ENCODE data around the gene MBD5. TPM values are rescaled to one million over a fixed set of nuclear protein-coding genes. Genes with fewer than 3 reads are reported as not detected.

MBD5 gene
- total RNA-seq, 1 experiment from 2014 or later = 33.7 TPM

DNA sequence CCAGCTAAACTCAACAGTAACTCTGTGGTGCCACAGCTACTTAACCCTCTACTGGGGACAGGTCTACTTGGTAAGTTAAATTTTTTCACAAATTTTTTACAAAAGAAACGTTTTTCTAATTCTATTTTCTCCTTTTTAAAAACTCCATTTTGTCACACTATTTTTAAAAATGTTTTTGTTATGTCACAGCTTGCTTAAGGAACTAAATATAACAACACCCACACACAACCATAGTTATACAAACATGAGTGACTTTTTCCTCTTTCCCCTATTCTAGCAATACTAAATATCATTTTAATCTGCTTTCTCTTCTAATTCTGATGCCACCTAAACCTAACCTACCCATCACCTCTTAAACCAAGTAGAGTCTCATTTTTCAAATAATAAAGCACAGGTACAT, 463.2 kb downstream of the MBD5 start:
- no peak overlapping the region for H3K27ac Mint-ChIP-seq
- no peaks in the 10 kb centered on the region for H3K36me3 Mint-ChIP-seq
- DNase-seq (ENCODE audit: low spot score) = no peak
- TF ChIP-seq GRHL2 (CRISPR knock-in tag; IDR thresholded peaks at IDR 0.05; ENCODE audit: insufficient replicate concordance, severe bottlenecking) = no peak
- TF ChIP-seq FOXP1 (CRISPR knock-in tag; IDR thresholded peaks at IDR 0.05; ENCODE audit: borderline replicate concordance) = no peak
- no peak for TF ChIP-seq ETV6 (CRISPR knock-in tag; IDR thresholded peaks at IDR 0.05)
- no peak for TF ChIP-seq RORB (CRISPR knock-in tag; IDR thresholded peaks at IDR 0.05)
- no peak for TF ChIP-seq JUN (CRISPR knock-in tag; IDR thresholded peaks at IDR 0.05)
- TF ChIP-seq, protein P1, sequence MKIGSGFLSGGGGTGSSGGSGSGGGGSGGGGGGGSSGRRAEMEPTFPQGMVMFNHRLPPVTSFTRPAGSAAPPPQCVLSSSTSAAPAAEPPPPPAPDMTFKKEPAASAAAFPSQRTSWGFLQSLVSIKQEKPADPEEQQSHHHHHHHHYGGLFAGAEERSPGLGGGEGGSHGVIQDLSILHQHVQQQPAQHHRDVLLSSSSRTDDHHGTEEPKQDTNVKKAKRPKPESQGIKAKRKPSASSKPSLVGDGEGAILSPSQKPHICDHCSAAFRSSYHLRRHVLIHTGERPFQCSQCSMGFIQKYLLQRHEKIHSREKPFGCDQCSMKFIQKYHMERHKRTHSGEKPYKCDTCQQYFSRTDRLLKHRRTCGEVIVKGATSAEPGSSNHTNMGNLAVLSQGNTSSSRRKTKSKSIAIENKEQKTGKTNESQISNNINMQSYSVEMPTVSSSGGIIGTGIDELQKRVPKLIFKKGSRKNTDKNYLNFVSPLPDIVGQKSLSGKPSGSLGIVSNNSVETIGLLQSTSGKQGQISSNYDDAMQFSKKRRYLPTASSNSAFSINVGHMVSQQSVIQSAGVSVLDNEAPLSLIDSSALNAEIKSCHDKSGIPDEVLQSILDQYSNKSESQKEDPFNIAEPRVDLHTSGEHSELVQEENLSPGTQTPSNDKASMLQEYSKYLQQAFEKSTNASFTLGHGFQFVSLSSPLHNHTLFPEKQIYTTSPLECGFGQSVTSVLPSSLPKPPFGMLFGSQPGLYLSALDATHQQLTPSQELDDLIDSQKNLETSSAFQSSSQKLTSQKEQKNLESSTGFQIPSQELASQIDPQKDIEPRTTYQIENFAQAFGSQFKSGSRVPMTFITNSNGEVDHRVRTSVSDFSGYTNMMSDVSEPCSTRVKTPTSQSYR (CRISPR knock-in tag; IDR thresholded peaks at IDR 0.05) = no peak
- TF ChIP-seq, protein P2, sequence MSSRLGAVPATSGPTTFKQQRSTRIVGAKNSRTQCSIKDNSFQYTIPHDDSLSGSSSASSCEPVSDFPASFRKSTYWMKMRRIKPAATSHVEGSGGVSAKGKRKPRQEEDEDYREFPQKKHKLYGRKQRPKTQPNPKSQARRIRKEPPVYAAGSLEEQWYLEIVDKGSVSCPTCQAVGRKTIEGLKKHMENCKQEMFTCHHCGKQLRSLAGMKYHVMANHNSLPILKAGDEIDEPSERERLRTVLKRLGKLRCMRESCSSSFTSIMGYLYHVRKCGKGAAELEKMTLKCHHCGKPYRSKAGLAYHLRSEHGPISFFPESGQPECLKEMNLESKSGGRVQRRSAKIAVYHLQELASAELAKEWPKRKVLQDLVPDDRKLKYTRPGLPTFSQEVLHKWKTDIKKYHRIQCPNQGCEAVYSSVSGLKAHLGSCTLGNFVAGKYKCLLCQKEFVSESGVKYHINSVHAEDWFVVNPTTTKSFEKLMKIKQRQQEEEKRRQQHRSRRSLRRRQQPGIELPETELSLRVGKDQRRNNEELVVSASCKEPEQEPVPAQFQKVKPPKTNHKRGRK (CRISPR knock-in tag; IDR thresholded peaks at IDR 0.05; ENCODE audit: borderline replicate concordance) = no peak
- no peak for TF ChIP-seq NFATC4 (CRISPR knock-in tag; IDR thresholded peaks at IDR 0.05)
- TF ChIP-seq, protein P3, sequence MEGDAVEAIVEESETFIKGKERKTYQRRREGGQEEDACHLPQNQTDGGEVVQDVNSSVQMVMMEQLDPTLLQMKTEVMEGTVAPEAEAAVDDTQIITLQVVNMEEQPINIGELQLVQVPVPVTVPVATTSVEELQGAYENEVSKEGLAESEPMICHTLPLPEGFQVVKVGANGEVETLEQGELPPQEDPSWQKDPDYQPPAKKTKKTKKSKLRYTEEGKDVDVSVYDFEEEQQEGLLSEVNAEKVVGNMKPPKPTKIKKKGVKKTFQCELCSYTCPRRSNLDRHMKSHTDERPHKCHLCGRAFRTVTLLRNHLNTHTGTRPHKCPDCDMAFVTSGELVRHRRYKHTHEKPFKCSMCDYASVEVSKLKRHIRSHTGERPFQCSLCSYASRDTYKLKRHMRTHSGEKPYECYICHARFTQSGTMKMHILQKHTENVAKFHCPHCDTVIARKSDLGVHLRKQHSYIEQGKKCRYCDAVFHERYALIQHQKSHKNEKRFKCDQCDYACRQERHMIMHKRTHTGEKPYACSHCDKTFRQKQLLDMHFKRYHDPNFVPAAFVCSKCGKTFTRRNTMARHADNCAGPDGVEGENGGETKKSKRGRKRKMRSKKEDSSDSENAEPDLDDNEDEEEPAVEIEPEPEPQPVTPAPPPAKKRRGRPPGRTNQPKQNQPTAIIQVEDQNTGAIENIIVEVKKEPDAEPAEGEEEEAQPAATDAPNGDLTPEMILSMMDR (IDR thresholded peaks at IDR 0.05) = no peak
- TF ChIP-seq ZNF138 (CRISPR knock-in tag; conservative IDR thresholded peaks at IDR 0.05) = no peak
- peaks cover 5% of the 10 kb centered on the region; the same call in 1 of the 2 replicates for H3K4me1 Mint-ChIP-seq
- H3K4me3 Mint-ChIP-seq = no peak overlapping the region
- no peak for ATAC-seq
- no peaks in the 10 kb centered on the region for H3K27me3 Mint-ChIP-seq (ENCODE audit: low read depth)
- POLR2A ChIA-PET = no interaction called here
- no peaks in the 10 kb centered on the region for H3K9me3 Mint-ChIP-seq
- CTCF ChIA-PET = interaction anchor here (2.5 to 2.6 kb wide), 2 partner anchors 25 kb away, joined by 8 to 11 read pairs; no protein-coding TSS in a partner anchor

DNA sequence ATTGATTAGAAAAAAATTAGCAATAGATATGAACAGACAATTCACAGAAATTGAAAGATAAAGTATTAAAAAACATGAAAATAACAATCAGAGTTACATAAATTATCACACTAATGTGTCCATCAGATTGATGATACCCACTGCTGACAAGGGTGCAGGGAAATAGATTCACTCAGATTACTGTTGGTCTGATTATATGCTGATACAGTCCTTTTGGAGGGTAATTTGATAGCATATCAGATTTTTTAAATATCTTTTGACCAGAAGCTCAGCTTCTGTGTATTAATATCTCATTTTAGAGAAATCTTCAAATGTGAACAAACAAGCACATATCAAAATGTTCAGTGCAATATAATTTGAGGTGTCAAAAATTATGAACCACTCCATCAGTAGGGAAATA, 465.8 kb downstream of the MBD5 start:
- H3K36me3 Mint-ChIP-seq = peaks cover 8% of the 10 kb centered on the region
- CTCF ChIA-PET = interaction anchor here (2.5 kb wide), 1 partner anchor 22 kb away, joined by 8 read pairs; no protein-coding TSS in a partner anchor
- H3K4me1 Mint-ChIP-seq = peaks cover 19% of the 10 kb centered on the region
- DNase-seq (ENCODE audit: low spot score) = no peak
- POLR2A ChIA-PET = interaction anchor here (0.6 kb wide), 1 partner anchor 83 kb away, joined by 3 read pairs; no protein-coding TSS in a partner anchor
- no peak overlapping the region for H3K27ac Mint-ChIP-seq
- H3K4me3 Mint-ChIP-seq = no peak overlapping the region
- TF ChIP-seq EMX1 (CRISPR knock-in tag; IDR thresholded peaks at IDR 0.05) (no peak), ZNF396 (CRISPR knock-in tag; IDR thresholded peaks at IDR 0.05; ENCODE audit: borderline replicate concordance) (no peak), FOXK1 (CRISPR knock-in tag; IDR thresholded peaks at IDR 0.05) (no peak), ESRRA (CRISPR knock-in tag; IDR thresholded peaks at IDR 0.05; ENCODE audit: borderline replicate concordance) (no peak), NR2C2 (CRISPR knock-in tag; IDR thresholded peaks at IDR 0.05) (no peak)
- no peaks in the 10 kb centered on the region for H3K27me3 Mint-ChIP-seq (ENCODE audit: low read depth)
- ATAC-seq = no peak
- H3K9me3 Mint-ChIP-seq = peaks cover 9% of the 10 kb centered on the region; the same call in 1 of the 2 replicates

DNA sequence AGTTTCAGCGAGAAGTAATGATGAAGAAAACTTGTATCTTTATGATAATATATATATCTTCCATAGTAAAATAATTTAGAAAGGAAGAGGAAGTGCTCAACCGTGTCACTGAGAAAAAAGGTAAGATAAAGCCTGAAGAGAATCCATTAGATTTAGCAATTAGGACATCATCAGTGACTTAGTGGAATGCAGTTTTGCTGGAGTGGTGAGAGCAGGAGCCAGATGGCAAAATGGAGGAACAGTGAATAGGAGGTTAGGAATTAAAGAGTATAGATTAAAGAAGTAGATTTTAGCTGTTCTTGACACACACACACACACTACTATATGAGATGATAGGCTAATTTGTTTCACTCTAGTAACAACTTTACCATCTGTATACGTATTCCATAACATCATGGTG, 466.5 kb downstream of the MBD5 start:
- no peak for ATAC-seq
- CTCF ChIA-PET = no interaction called here
- H3K9me3 Mint-ChIP-seq = peaks cover 9% of the 10 kb centered on the region; the same call in 1 of the 2 replicates
- TF ChIP-seq EMX1 (CRISPR knock-in tag; IDR thresholded peaks at IDR 0.05) (no peak), PRRX2 (CRISPR knock-in tag; IDR thresholded peaks at IDR 0.05) (no peak), ATF1 (CRISPR knock-in tag; IDR thresholded peaks at IDR 0.05) (no peak), TEAD4 (CRISPR knock-in tag; IDR thresholded peaks at IDR 0.05) (no peak)
- TF ChIP-seq, protein P1 (CRISPR knock-in tag; IDR thresholded peaks at IDR 0.05) = no peak
- TF ChIP-seq, protein P4, sequence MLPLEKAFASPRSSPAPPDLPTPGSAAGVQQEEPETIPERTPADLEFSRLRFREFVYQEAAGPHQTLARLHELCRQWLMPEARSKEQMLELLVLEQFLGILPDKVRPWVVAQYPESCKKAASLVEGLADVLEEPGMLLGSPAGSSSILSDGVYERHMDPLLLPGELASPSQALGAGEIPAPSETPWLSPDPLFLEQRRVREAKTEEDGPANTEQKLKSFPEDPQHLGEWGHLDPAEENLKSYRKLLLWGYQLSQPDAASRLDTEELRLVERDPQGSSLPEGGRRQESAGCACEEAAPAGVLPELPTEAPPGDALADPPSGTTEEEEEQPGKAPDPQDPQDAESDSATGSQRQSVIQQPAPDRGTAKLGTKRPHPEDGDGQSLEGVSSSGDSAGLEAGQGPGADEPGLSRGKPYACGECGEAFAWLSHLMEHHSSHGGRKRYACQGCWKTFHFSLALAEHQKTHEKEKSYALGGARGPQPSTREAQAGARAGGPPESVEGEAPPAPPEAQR (CRISPR knock-in tag; IDR thresholded peaks at IDR 0.05) = no peak
- TF ChIP-seq, protein P5, sequence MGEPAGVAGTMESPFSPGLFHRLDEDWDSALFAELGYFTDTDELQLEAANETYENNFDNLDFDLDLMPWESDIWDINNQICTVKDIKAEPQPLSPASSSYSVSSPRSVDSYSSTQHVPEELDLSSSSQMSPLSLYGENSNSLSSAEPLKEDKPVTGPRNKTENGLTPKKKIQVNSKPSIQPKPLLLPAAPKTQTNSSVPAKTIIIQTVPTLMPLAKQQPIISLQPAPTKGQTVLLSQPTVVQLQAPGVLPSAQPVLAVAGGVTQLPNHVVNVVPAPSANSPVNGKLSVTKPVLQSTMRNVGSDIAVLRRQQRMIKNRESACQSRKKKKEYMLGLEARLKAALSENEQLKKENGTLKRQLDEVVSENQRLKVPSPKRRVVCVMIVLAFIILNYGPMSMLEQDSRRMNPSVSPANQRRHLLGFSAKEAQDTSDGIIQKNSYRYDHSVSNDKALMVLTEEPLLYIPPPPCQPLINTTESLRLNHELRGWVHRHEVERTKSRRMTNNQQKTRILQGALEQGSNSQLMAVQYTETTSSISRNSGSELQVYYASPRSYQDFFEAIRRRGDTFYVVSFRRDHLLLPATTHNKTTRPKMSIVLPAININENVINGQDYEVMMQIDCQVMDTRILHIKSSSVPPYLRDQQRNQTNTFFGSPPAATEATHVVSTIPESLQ (CRISPR knock-in tag; IDR thresholded peaks at IDR 0.05) = no peak

More for the DNA sequence above, 466.5 kb downstream of the MBD5 start:
- peaks cover 19% of the 10 kb centered on the region for H3K4me1 Mint-ChIP-seq
- H3K36me3 Mint-ChIP-seq = peaks cover 8% of the 10 kb centered on the region
- POLR2A ChIA-PET = no interaction called here
- H3K4me3 Mint-ChIP-seq = no peak overlapping the region
- H3K27ac Mint-ChIP-seq = no peak overlapping the region
- H3K27me3 Mint-ChIP-seq (ENCODE audit: low read depth) = no peaks in the 10 kb centered on the region
- DNase-seq (ENCODE audit: low spot score) = no peak
